Mucosa of descending colon (tissue), 3 donors: ENCODE measurements around the gene RAD51B. TPM values are rescaled to one million over a fixed set of nuclear protein-coding genes. Genes with fewer than 3 reads are reported as not detected.

ENCODE experiments used
- ATAC-seq: fragments of 200-7000 bp; cut with Tn5 transposase; one replicate; pipeline ENCODE4 v1.9.1; 2020; ENCODE audit warnings: mild to moderate bottlenecking, moderate library complexity
- DNase-seq, 3 donors: peaks; one replicate each; pipeline ENCODE4 v3.0.0-alpha.2; 2020
- H3K36me3 ChIP-seq: fragments of 200-600 bp; one replicate; pipeline ENCODE4 v1.8.0; 2021; ENCODE audit warnings: low read depth, mild to moderate bottlenecking
- H3K4me1 ChIP-seq: fragments of 200-600 bp; one replicate; pipeline ENCODE4 v1.8.0; 2021; ENCODE audit warnings: low read depth, mild to moderate bottlenecking
- H3K4me3 ChIP-seq: fragments of 200-600 bp; one replicate; pipeline ENCODE4 v1.8.0; 2021; ENCODE audit warnings: mild to moderate bottlenecking
- H3K9me3 ChIP-seq: fragments of 200-600 bp; one replicate; pipeline ENCODE4 v1.8.0; 2021; ENCODE audit warnings: mild to moderate bottlenecking
- CTCF ChIP-seq: fragments of 200-600 bp; IDR thresholded peaks from one replicate; pipeline ENCODE4 v1.8.0; 2022; ENCODE audit warnings: antibody characterized with exemption, mild to moderate bottlenecking
- intact Hi-C, 2 donors: fragments of 100-400 bp; cut with DNase I in 1 of 2; cut with micrococcal nuclease in 1 of 2; formaldehyde crosslinking; loops; one replicate each; pipeline versions ENCODE4 v1.11.0 to v1.11.1; 2022; cut with DNase I, micrococcal nuclease
- total RNA-seq, 3 donors: library from RNA; stranded (reverse); fragmentation: NEBNext Ultra II Directional in 2 of 3; extraction: Animal tissue kit (Norgen Biotek cat#: 25700) in 2 of 3; gene quantifications; one replicate each; pipeline versions ENCODE4 v1.2.1 to v1.2.4, GENCODE V29; 2021 to 2023
- donor health status: DM: no; HTN: no; CAD: no; lungs with moderate emphysema.
- donor health status: DM: no; HTN: no; CAD: no.
- donor health status: DM: no; HTN: yes; CAD: no.

RAD51B gene
- total RNA-seq, 3 donors from 2014 or later = 15.8 to 23.3 (median 20.9) TPM

- intact Hi-C loops = loop anchor here in 1 of 2 donors (10.0 kb wide), 1 partner anchor 404 kb away; the partner anchor contains the start of gene ZFP36L1
- Histone ChIP-seq H3K4me3 (no peak overlapping the region), H3K4me1 (no peaks in the 10 kb centered on the region), H3K9me3 (no peaks in the 10 kb centered on the region), H3K36me3 (no peaks in the 10 kb centered on the region)
- ATAC-seq (no peak), DNase-seq (no peak)
- no peak for TF ChIP-seq CTCF
Measured at GRCh38 chr14:68390741-68391140, 571.2 kb downstream of the RAD51B start.

DNA sequence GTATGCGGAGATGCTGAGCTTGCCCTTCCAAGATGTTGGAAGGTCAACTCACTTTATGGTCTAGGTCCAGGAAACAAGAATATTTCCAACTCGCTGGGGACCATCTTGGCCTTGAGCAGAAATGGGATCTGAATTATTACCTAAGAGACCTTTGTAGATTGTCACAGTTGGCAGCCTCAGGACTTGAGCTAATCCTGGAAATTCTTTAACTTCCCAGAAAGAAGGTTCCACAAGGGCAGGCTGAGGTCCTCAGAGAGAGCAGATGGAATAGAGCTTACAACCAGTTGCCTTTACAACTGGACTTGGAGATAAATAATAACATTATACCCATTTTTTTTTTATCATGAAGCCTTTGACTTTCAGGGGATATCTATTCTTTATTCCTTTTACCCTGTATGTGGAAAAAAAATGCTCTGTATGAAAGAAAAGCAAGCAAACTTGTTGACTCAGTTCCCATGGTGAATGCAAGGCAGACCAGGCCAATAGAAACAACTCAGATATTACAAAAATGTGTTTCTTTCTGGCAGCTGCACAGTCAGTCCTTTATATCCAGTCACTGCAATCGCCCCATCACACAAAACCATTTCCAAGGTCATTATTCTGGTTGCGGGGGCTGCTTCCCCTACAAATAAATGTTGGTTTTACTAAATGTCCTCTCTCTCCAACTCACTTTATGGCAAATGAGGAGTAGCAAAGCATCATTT lies 571.9 kb downstream of the RAD51B start:
- intact Hi-C loops = loop anchor here in 1 of 2 donors (10.0 kb wide), 1 partner anchor 403 kb away; the partner anchor contains the start of gene ZFP36L1
- Histone ChIP-seq H3K4me3 (no peak overlapping the region), H3K4me1 (no peaks in the 10 kb centered on the region), H3K36me3 (no peaks in the 10 kb centered on the region), H3K9me3 (no peaks in the 10 kb centered on the region)
- TF ChIP-seq CTCF = no peak
- no peak for ATAC-seq
- no peak for DNase-seq

- DNase-seq (peak; percentile 38 to 61 (median 42)), ATAC-seq (peak; percentile 44)
- no peaks in the 10 kb centered on the region for H3K4me1 ChIP-seq
- TF ChIP-seq CTCF = no peak
- no peaks in the 10 kb centered on the region for H3K9me3 ChIP-seq
- H3K36me3 ChIP-seq = no peaks in the 10 kb centered on the region
- intact Hi-C loops = loop anchor here in 1 of 2 donors (10.0 kb wide), 1 partner anchor 402 kb away; the partner anchor contains the start of gene ZFP36L1
- H3K4me3 ChIP-seq = no peak overlapping the region
Measured at GRCh38 chr14:68392393-68393141, 573.0 kb downstream of the RAD51B start.

- TF ChIP-seq CTCF = no peak
- Histone ChIP-seq H3K4me1 (no peaks in the 10 kb centered on the region), H3K9me3 (no peaks in the 10 kb centered on the region), H3K4me3 (no peak overlapping the region), H3K36me3 (no peaks in the 10 kb centered on the region)
- DNase-seq (no peak), ATAC-seq (no peak)
- intact Hi-C loops = loop anchor here in 1 of 2 donors (10.0 kb wide), 1 partner anchor 402 kb away; the partner anchor contains the start of gene ZFP36L1
Measured at GRCh38 chr14:68393259-68393658, 573.7 kb downstream of the RAD51B start.

GRCh38 chr14:68394118-68394763 lies 574.7 kb downstream of the RAD51B start:
- Histone ChIP-seq H3K36me3 (no peaks in the 10 kb centered on the region), H3K4me3 (no peak overlapping the region), H3K4me1 (no peaks in the 10 kb centered on the region), H3K9me3 (no peaks in the 10 kb centered on the region)
- intact Hi-C loops = loop anchor here in 1 of 2 donors (10.0 kb wide), 1 partner anchor 401 kb away; the partner anchor contains the start of gene ZFP36L1
- ATAC-seq (no peak), DNase-seq (no peak)
- no peak for TF ChIP-seq CTCF
